Epithelial cell of esophagus (primary cell): ENCODE data around the gene TGM1.
A peak's percentile ranks its signal among the peaks of the same experiment; 100 is the strongest.

Source experiments
- DNase-seq: peaks from one replicate; pipeline ENCODE4 v3.0.0; 2010; ENCODE audit warnings: low read depth
- H3K4me3 ChIP-seq: 2 replicates; pipeline ENCODE4 v1.5.1; 2011; ENCODE audit warnings: mild to moderate bottlenecking, low read length, control low read depth
- CTCF ChIP-seq: IDR thresholded peaks from 2 replicates; pipeline ENCODE4 v1.5.1; 2011; ENCODE audit warnings: low read depth, mild to moderate bottlenecking, low read length, control low read depth, inconsistent platforms; ENCODE audit not compliant: insufficient read depth; ENCODE audit errors: missing control alignments

TGM1 gene

GRCh38 chr14:24266344-24267244 is 3.6 kb upstream of the TGM1 start:
- DNase-seq: no peak
- no peak overlapping the region for H3K4me3 ChIP-seq
- TF ChIP-seq CTCF: no peak

- peak overlapping the region; percentile 55 for H3K4me3 ChIP-seq
- DNase-seq: peak; percentile 89
- no peak for TF ChIP-seq CTCF
Measured at GRCh38 chr14:24264298-24264697, 1.3 kb upstream of the TGM1 start.

GRCh38 chr14:24263848-24264247 is 871 bp upstream of the TGM1 start:
- no peak for TF ChIP-seq CTCF
- peak; percentile 70 for DNase-seq
- H3K4me3 ChIP-seq: peak overlapping the region; percentile 55

GRCh38 chr14:24261969-24262327 is 1.0 kb downstream of the TGM1 start:
- DNase-seq: no peak
- peak overlapping the region; percentile 55 for H3K4me3 ChIP-seq
- no peak for TF ChIP-seq CTCF

- no peak for DNase-seq
- H3K4me3 ChIP-seq: peak overlapping the region; percentile 55
- no peak for TF ChIP-seq CTCF
Measured at GRCh38 chr14:24261256-24261968, 1.6 kb downstream of the TGM1 start.

- no peak for DNase-seq
- H3K4me3 ChIP-seq: peak overlapping the region; percentile 55
- no peak for TF ChIP-seq CTCF
Measured at GRCh38 chr14:24260780-24261157, 2.2 kb downstream of the TGM1 start.
